ENCODE data around the gene RBM11.

Gene RBM11

DNA sequence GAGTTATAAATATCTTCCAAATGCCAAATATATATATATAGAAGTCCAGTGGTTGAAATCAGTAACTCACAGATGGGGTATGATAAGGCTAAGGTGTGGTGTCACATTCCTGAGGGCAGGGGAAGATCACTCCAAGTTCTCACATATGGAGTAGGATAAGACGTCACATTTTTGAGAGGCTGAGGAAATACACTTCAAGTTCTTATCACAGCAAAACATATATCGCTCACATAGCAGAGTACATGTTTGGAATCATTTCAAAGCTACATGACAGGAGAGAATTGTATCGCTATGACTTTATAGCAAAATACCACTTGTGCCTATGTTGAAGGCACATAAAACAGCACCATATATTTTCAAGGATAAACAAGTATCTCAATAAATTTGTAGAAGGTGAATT is 55.1 kb downstream of the RBM11 start:
- TF ChIP-seq CTCF (IDR thresholded peaks at IDR 0.05; ENCODE audit: insufficient read depth, low read length): no peak
- no peaks in the 10 kb centered on the region for H3K27me3 ChIP-seq (ENCODE audit: insufficient read depth, poor library complexity, severe bottlenecking)
- H3K4me3 ChIP-seq (replicated peaks; ENCODE audit: insufficient read depth, low read length): no peak overlapping the region
- no peak overlapping the region for H3K27ac ChIP-seq (replicated peaks)
- no peak for DNase-seq (ENCODE audit: low read depth in 1 of 2, low spot score in 1 of 2)

- no peaks in the 10 kb centered on the region for H3K27me3 ChIP-seq (ENCODE audit: insufficient read depth, poor library complexity, severe bottlenecking)
- H3K4me3 ChIP-seq (replicated peaks; ENCODE audit: insufficient read depth, low read length): no peak overlapping the region
- DNase-seq (ENCODE audit: low read depth in 1 of 2, low spot score in 1 of 2): no peak
- TF ChIP-seq POLR2AphosphoS5 (IDR thresholded peaks at IDR 0.05; ENCODE audit: low read depth): no peak
- TF ChIP-seq SPI1 (IDR thresholded peaks at IDR 0.05; ENCODE audit: borderline replicate concordance, low read depth): no peak
- no peak for TF ChIP-seq GABPA (IDR thresholded peaks at IDR 0.05; ENCODE audit: low read depth)
- H3K27ac ChIP-seq (replicated peaks): no peak overlapping the region
Measured at GRCh38 chr21:14271641-14272040, 55.7 kb downstream of the RBM11 start.

- DNase-seq (ENCODE audit: low read depth in 1 of 2, low spot score in 1 of 2): no peak
- TF ChIP-seq REST (IDR thresholded peaks at IDR 0.05; ENCODE audit: insufficient replicate concordance, low read depth) (no peak), POLR2AphosphoS5 (IDR thresholded peaks at IDR 0.05; ENCODE audit: low read depth) (no peak), CTCF (IDR thresholded peaks at IDR 0.05; ENCODE audit: insufficient read depth, low read length) (no peak), GABPA (IDR thresholded peaks at IDR 0.05; ENCODE audit: low read depth) (no peak), SPI1 (IDR thresholded peaks at IDR 0.05; ENCODE audit: borderline replicate concordance, low read depth) (no peak)
- Histone ChIP-seq H3K4me3 (replicated peaks; ENCODE audit: insufficient read depth, low read length) (peak overlapping the region; percentile 18), H3K27ac (replicated peaks) (no peak overlapping the region), H3K27me3 (ENCODE audit: insufficient read depth, poor library complexity, severe bottlenecking) (no peaks in the 10 kb centered on the region)
Measured at GRCh38 chr21:14273736-14274538, 58.0 kb downstream of the RBM11 start.

DNA sequence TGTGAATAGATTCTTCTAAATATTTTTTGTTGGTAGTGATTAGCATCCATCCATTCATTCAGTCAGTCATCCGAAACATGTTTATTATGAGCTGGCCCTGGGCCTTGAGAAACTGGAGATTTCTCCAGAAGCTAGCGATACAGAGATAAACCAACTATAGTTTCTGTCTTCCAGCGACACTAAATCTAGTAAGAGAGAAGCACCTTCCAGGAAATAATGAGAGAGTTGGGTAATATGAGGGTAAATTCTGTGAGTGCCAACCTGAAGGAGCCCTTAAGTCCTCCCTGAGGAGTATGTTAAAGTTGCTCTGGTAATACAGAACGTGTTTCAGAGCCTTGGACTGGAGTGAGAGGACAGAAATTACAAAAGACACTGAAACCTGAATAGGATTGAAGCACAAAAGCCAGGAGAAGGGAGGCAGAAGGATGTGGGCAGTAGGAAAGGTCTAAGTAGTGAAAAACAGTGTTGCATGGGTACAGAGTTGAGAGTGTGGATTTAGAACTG is 59.8 kb downstream of the RBM11 start:
- no peak overlapping the region for H3K4me3 ChIP-seq (replicated peaks; ENCODE audit: insufficient read depth, low read length)
- no peak for TF ChIP-seq CTCF (IDR thresholded peaks at IDR 0.05; ENCODE audit: insufficient read depth, low read length)
- TF ChIP-seq GABPA (IDR thresholded peaks at IDR 0.05; ENCODE audit: low read depth): no peak
- TF ChIP-seq POLR2AphosphoS5 (IDR thresholded peaks at IDR 0.05; ENCODE audit: low read depth): no peak
- no peak for TF ChIP-seq REST (IDR thresholded peaks at IDR 0.05; ENCODE audit: insufficient replicate concordance, low read depth)
- TF ChIP-seq SPI1 (IDR thresholded peaks at IDR 0.05; ENCODE audit: borderline replicate concordance, low read depth): no peak
- no peak overlapping the region for H3K27ac ChIP-seq (replicated peaks)
- no peaks in the 10 kb centered on the region for H3K27me3 ChIP-seq (ENCODE audit: insufficient read depth, poor library complexity, severe bottlenecking)
- no peak for DNase-seq (ENCODE audit: low read depth in 1 of 2, low spot score in 1 of 2)

Measured in HL-60 (cell line).